Measurements from ENCODE around the gene FAM83B. TPM values are rescaled to one million over a fixed set of nuclear protein-coding genes. Genes with fewer than 3 reads are reported as not detected.
"Not testable (repeated sequence)": the region's sequence is repeated elsewhere in the genome, so short reads cannot be mapped to it uniquely, and the experiment has no call there.

FAM83B gene
- total and polyA plus RNA-seq, 2 of the 13 experiments (the other 11 are each of a cell fraction or from before 2014, with no cell fraction given), result not detected

- TF ChIP-seq TFDP2 (CRISPR knock-in tag; IDR thresholded peaks at IDR 0.05), result no peak
- TF ChIP-seq ZNF724P (CRISPR knock-in tag; IDR thresholded peaks at IDR 0.05; ENCODE audit: borderline replicate concordance), result no peak
- no peak for TF ChIP-seq ZNF414 (CRISPR knock-in tag; IDR thresholded peaks at IDR 0.05)
Observed at GRCh38 chr6:54959820-54960219, 113.2 kb downstream of the FAM83B start (continued).

- FAIRE-seq; H3K27me3 ChIP-seq (ENCODE audit: control insufficient read depth in 1 of 2, insufficient read depth in 2 of 2, low read length in 2 of 2); H3K79me2 ChIP-seq (ENCODE audit: insufficient read depth, low read length); H3K9ac ChIP-seq (ENCODE audit: insufficient read depth, low read depth, low read length); H2AFZ ChIP-seq (ENCODE audit: low read length); H3K9me3 ChIP-seq (ENCODE audit: low read length); H3K4me1 ChIP-seq (ENCODE audit: insufficient read depth, low read length); POLR2A ChIA-PET; intact Hi-C loops (cut with micrococcal nuclease; ENCODE audit: unreplicated experiment); in situ Hi-C loops (cut with HindIII; ENCODE audit: extremely low pct_ligation_motif_present, low pct_unique_long_range_greater_than_20kb); H4K20me1 ChIP-seq (ENCODE audit: insufficient read depth, low read length); DNase-seq (ENCODE audit: low spot score); H3K4me3 ChIP-seq (replicated peaks in 1 of 3; ENCODE audit: insufficient read depth in 1 of 3, low read depth in 2 of 3, low read length in 3 of 3); ATAC-seq; H3K27ac ChIP-seq (ENCODE audit: extremely low read length, insufficient read depth, low read length); BruUV-seq (replicated peaks); CTCF ChIA-PET (ENCODE audit: low intra/inter-chr PET ratio, low total read pairs); H3K36me3 ChIP-seq (replicated peaks in 1 of 2; ENCODE audit: control insufficient read depth in 1 of 2, insufficient read depth in 2 of 2, low read length in 2 of 2): not testable (repeated sequence)
- 75% methylated on average over 23 of the region's 23 CpGs for WGBS (ENCODE audit: low lambda C conversion rate)
- 0 out of 2 replicates have a peak overlapping the region, but pooled peaks have one; percentile 3 for H3K4me2 ChIP-seq (ENCODE audit: low read depth, low read length)
Observed at GRCh38 chr6:54961372-54961771, 114.8 kb downstream of the FAM83B start.

GRCh38 chr6:54970337-54970736 lies 123.8 kb downstream of the FAM83B start:
- no peak overlapping the region for H2AFZ ChIP-seq (ENCODE audit: low read length)
- no peak overlapping the region for H3K4me2 ChIP-seq (ENCODE audit: low read depth, low read length)
- no peak overlapping the region for H3K4me3 ChIP-seq (replicated peaks in 1 of 3; ENCODE audit: insufficient read depth in 1 of 3, low read depth in 2 of 3, low read length in 3 of 3)
- no peak for ATAC-seq
- in situ Hi-C loops (cut with HindIII; ENCODE audit: extremely low pct_ligation_motif_present, low pct_unique_long_range_greater_than_20kb) (no loop called here), intact Hi-C loops (cut with micrococcal nuclease; ENCODE audit: unreplicated experiment) (no loop called here)
- no TSS peak for BruUV-seq (replicated peaks)
- TF ChIP-seq NCOA1 (CRISPR knock-in tag; IDR thresholded peaks at IDR 0.05), result no peak
- TF ChIP-seq CREB1 (IDR thresholded peaks at IDR 0.05), result peak; percentile 65
- no peak for TF ChIP-seq CREB1 (CRISPR knock-in tag; IDR thresholded peaks at IDR 0.05)
- no peaks in the 10 kb centered on the region for H4K20me1 ChIP-seq (ENCODE audit: insufficient read depth, low read length)
- no peak for DNase-seq (ENCODE audit: low spot score)
- FAIRE-seq, result no peak
- H3K4me1 ChIP-seq (ENCODE audit: insufficient read depth, low read length), result no peaks in the 10 kb centered on the region
- ChIA-PET POLR2A (no interaction called here), CTCF (ENCODE audit: low intra/inter-chr PET ratio, low total read pairs) (no interaction called here)
- H3K36me3 ChIP-seq (replicated peaks in 1 of 2; ENCODE audit: control insufficient read depth in 1 of 2, insufficient read depth in 2 of 2, low read length in 2 of 2), result no peaks in the 10 kb centered on the region
- H3K9me3 ChIP-seq (ENCODE audit: low read length), result no peaks in the 10 kb centered on the region
- H3K9ac ChIP-seq (ENCODE audit: insufficient read depth, low read depth, low read length), result no peak overlapping the region
- H3K79me2 ChIP-seq (ENCODE audit: insufficient read depth, low read length), result no peaks in the 10 kb centered on the region
- H3K27me3 ChIP-seq (ENCODE audit: control insufficient read depth in 1 of 2, insufficient read depth in 2 of 2, low read length in 2 of 2), result no peaks in the 10 kb centered on the region; a peak in 1 of 5 replicates
- WGBS (ENCODE audit: low lambda C conversion rate), result 1% methylated on average over 3 of the region's 3 CpGs
- H3K27ac ChIP-seq (ENCODE audit: extremely low read length, insufficient read depth, low read length), result no peak overlapping the region

Measured in HepG2 (cell line).